DND-41 (cell line): ENCODE results near the gene KBTBD13.

Experiments used
- CTCF ChIP-seq: IDR thresholded peaks from 2 replicates; pipeline ENCODE4 v1.5.1; 2012; ENCODE audit warnings: borderline replicate concordance, low read length, moderate library complexity, mild to moderate bottlenecking; ENCODE audit not compliant: poor library complexity, severe bottlenecking; ENCODE audit errors: extremely low read depth
- EZH2 ChIP-seq: IDR thresholded peaks from 3 replicates; pipeline ENCODE4 v1.6.1; 2012; ENCODE audit warnings: borderline replicate concordance, low read depth, mild to moderate bottlenecking, moderate library complexity, low read length, inconsistent platforms; ENCODE audit not compliant: severe bottlenecking

- TF ChIP-seq CTCF (no peak), EZH2 (no peak)
These were observed 18.6 kb downstream of the KBTBD13 start for GRCh38 chr15:65095011-65095746.
